SK-N-SH treated with all-trans-retinoic acid at 6 μM for 48 hours (cell line): ENCODE data around the gene TGFB3.

ENCODE experiments used
- ATAC-seq: fragments of 200-7000 bp; cut with Tn5 transposase; 3 replicates; pipeline ENCODE4 v1.9.1; 2020; ENCODE audit warnings: mild to moderate bottlenecking, moderate library complexity
- ARNTL ChIP-seq: fragments of 450-650 bp; formaldehyde crosslinking; IDR thresholded peaks from 2 replicates; pipeline ENCODE4 v1.5.0; 2020; ENCODE audit warnings: low read depth, mild to moderate bottlenecking, moderate library complexity, borderline replicate concordance
- CREB5 ChIP-seq: fragments of 250-450 bp; sonication (Bioruptor Pico); IDR thresholded peaks from 2 replicates; pipeline ENCODE4 v1.5.1; 2020; ENCODE audit warnings: low read depth, mild to moderate bottlenecking, moderate library complexity
- CSDC2 ChIP-seq: fragments of 250-450 bp; sonication (Bioruptor Pico); IDR thresholded peaks from 2 replicates; pipeline ENCODE4 v1.5.0; 2020; ENCODE audit warnings: mild to moderate bottlenecking, moderate library complexity
- CSRNP3 ChIP-seq: fragments of 250-450 bp; sonication (Bioruptor Pico); IDR thresholded peaks from 2 replicates; pipeline ENCODE4 v1.5.1; 2021; ENCODE audit warnings: mild to moderate bottlenecking, moderate library complexity
- ESRRG ChIP-seq: fragments of 250-450 bp; sonication (Bioruptor Pico); IDR thresholded peaks from 2 replicates; pipeline ENCODE4 v1.6.1; 2021; ENCODE audit warnings: mild to moderate bottlenecking
- OSR1 ChIP-seq: fragments of 250-450 bp; sonication (Bioruptor Pico); IDR thresholded peaks from 2 replicates; pipeline ENCODE4 v1.8.0; 2022; ENCODE audit warnings: moderate library complexity, mild to moderate bottlenecking, inconsistent platforms
- PATZ1 ChIP-seq: fragments of 250-450 bp; sonication (Bioruptor Pico); IDR thresholded peaks from 2 replicates; pipeline ENCODE4 v1.8.0; 2020; ENCODE audit warnings: mild to moderate bottlenecking, moderate library complexity, borderline replicate concordance
- POU6F1 ChIP-seq: fragments of 250-450 bp; sonication (Bioruptor Pico); IDR thresholded peaks from 2 replicates; pipeline ENCODE4 v1.8.0; 2021; ENCODE audit warnings: low read depth, mild to moderate bottlenecking, moderate library complexity, borderline replicate concordance
- PPARA ChIP-seq: fragments of 250-450 bp; sonication (Bioruptor Pico); IDR thresholded peaks from 2 replicates; pipeline ENCODE4 v1.5.0; 2020; ENCODE audit warnings: mild to moderate bottlenecking, borderline replicate concordance
- SNAI2 ChIP-seq: fragments of 250-450 bp; sonication (Bioruptor Pico); IDR thresholded peaks from 2 replicates; pipeline ENCODE4 v1.5.0; 2020; ENCODE audit warnings: mild to moderate bottlenecking, moderate library complexity
- TCF4 ChIP-seq: fragments of 250-450 bp; sonication (Bioruptor Pico); IDR thresholded peaks from 2 replicates; pipeline ENCODE4 v1.8.0; 2021; ENCODE audit warnings: mild to moderate bottlenecking, moderate library complexity, borderline replicate concordance
- TOX ChIP-seq: fragments of 250-450 bp; sonication (Bioruptor Pico); IDR thresholded peaks from 2 replicates; pipeline ENCODE4 v1.8.0; 2021; ENCODE audit warnings: mild to moderate bottlenecking, moderate library complexity, borderline replicate concordance
- TSHZ2 ChIP-seq: fragments of 250-450 bp; sonication (Bioruptor Pico); IDR thresholded peaks from 2 replicates; pipeline ENCODE4 v1.5.0; 2020; ENCODE audit warnings: mild to moderate bottlenecking, moderate library complexity
- ZC3H10 ChIP-seq: fragments of 250-450 bp; sonication (Bioruptor Pico); IDR thresholded peaks from 2 replicates; pipeline ENCODE4 v1.5.1; 2021; ENCODE audit warnings: mild to moderate bottlenecking, moderate library complexity
- ZFP30 ChIP-seq: fragments of 450-650 bp; formaldehyde crosslinking; IDR thresholded peaks from 2 replicates; pipeline ENCODE4 v1.5.0; 2022; ENCODE audit warnings: mild to moderate bottlenecking, moderate library complexity
- ZNF565 ChIP-seq: fragments of 450-650 bp; formaldehyde crosslinking; conservative IDR thresholded peaks from 2 replicates; pipeline ENCODE4 v1.5.0; 2020; ENCODE audit warnings: low read depth, mild to moderate bottlenecking, moderate library complexity
- ZNF70 ChIP-seq: fragments of 450-650 bp; formaldehyde crosslinking; IDR thresholded peaks from 2 replicates; pipeline ENCODE4 v1.5.0; 2020; ENCODE audit warnings: mild to moderate bottlenecking, moderate library complexity

Gene TGFB3

GRCh38 chr14:75960231-75960630, 21.6 kb downstream of the TGFB3 start:
- ATAC-seq, result no peak
- no peak for TF ChIP-seq ARNTL (CRISPR knock-in tag)
- no peak for TF ChIP-seq OSR1 (CRISPR knock-in tag)
- no peak for TF ChIP-seq SNAI2 (CRISPR knock-in tag)
- no peak for TF ChIP-seq ZNF70 (CRISPR knock-in tag)
- no peak for TF ChIP-seq CSDC2 (CRISPR knock-in tag)
- no peak for TF ChIP-seq ESRRG (CRISPR knock-in tag)
- TF ChIP-seq ZNF565 (CRISPR knock-in tag), result no peak
- TF ChIP-seq ZC3H10 (CRISPR knock-in tag), result no peak
- no peak for TF ChIP-seq PATZ1 (CRISPR knock-in tag)

GRCh38 chr14:75959031-75959430, 22.8 kb downstream of the TGFB3 start:
- no peak for ATAC-seq
- TF ChIP-seq ZNF565 (CRISPR knock-in tag) (no peak), TOX (CRISPR knock-in tag) (no peak)

- TF ChIP-seq TSHZ2 (CRISPR knock-in tag), result no peak
- TF ChIP-seq, all 23 proteins: peak for 0
- no peak for ATAC-seq
These were observed 29.3 kb downstream of the TGFB3 start for GRCh38 chr14:75952489-75952888.

- no peak for TF ChIP-seq TCF4 (CRISPR knock-in tag)
- TF ChIP-seq CREB5 (CRISPR knock-in tag), result no peak
- no peak for TF ChIP-seq CSRNP3 (CRISPR knock-in tag)
- no peak for TF ChIP-seq OSR1 (CRISPR knock-in tag)
- no peak for TF ChIP-seq POU6F1 (CRISPR knock-in tag)
- no peak for ATAC-seq
These were observed 35.0 kb downstream of the TGFB3 start for GRCh38 chr14:75946785-75947184.

- TF ChIP-seq ARNTL (CRISPR knock-in tag) (no peak), ZNF70 (CRISPR knock-in tag) (no peak), SNAI2 (CRISPR knock-in tag) (no peak), PPARA (CRISPR knock-in tag) (no peak), CREB5 (CRISPR knock-in tag) (no peak), TOX (CRISPR knock-in tag) (no peak), ZFP30 (CRISPR knock-in tag) (no peak), CSRNP3 (CRISPR knock-in tag) (no peak), OSR1 (CRISPR knock-in tag) (no peak)
- no peak for ATAC-seq
These were observed 37.1 kb downstream of the TGFB3 start for GRCh38 chr14:75944607-75945241.
